ENCODE results near the gene TM4SF4.

Gene TM4SF4

DNA sequence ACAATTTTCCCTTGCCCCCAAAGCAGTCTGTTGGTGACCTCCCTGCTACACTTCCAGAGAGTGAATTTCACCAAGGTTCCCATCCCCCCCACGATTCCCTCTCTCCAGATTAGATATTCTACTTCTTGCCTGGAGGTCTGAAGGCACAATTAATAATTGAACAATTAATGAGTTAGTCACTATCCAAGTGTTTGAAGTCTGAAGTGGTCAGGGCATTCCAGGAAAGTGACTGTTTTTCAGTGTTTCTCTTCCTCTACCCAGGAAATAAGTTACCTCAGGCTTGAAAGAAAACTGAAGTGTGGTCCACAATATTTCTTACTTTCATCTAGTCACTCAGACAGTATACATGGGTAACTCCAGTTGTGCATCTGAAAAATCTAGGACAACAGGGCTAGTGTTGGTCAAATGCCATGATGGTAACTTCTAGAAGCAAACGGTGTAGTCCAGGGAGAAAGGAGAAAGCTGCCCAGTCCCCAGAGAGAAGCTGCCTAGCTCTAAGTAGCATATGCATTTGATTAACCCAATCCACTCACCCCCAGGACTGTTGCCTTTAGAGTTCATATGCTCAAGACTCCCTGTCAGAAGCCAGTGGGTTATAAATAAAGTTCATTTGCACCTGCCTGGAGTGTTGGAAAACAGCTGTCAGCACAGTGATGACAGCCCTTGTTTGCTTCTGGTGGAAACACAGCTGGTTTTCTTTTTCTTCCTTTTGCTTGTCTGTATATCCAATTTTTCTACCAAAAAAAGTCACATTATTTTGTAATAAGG is 2.3 kb upstream of the TM4SF4 start:
- DNase-seq, result no peak
- Histone ChIP-seq H3K4me3 (ENCODE audit: low read depth, low read length) (no peak overlapping the region), H3K27ac (no peak overlapping the region), H3K9me3 (ENCODE audit: severe bottlenecking) (no peaks in the 10 kb centered on the region), H3K27me3 (ENCODE audit: insufficient read depth, low read depth, severe bottlenecking) (no peaks in the 10 kb centered on the region), H3K36me3 (no peaks in the 10 kb centered on the region)
- TF ChIP-seq, protein P1, sequence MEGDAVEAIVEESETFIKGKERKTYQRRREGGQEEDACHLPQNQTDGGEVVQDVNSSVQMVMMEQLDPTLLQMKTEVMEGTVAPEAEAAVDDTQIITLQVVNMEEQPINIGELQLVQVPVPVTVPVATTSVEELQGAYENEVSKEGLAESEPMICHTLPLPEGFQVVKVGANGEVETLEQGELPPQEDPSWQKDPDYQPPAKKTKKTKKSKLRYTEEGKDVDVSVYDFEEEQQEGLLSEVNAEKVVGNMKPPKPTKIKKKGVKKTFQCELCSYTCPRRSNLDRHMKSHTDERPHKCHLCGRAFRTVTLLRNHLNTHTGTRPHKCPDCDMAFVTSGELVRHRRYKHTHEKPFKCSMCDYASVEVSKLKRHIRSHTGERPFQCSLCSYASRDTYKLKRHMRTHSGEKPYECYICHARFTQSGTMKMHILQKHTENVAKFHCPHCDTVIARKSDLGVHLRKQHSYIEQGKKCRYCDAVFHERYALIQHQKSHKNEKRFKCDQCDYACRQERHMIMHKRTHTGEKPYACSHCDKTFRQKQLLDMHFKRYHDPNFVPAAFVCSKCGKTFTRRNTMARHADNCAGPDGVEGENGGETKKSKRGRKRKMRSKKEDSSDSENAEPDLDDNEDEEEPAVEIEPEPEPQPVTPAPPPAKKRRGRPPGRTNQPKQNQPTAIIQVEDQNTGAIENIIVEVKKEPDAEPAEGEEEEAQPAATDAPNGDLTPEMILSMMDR (IDR thresholded peaks at IDR 0.05; ENCODE audit: low read depth, low read length), result no peak

DNA sequence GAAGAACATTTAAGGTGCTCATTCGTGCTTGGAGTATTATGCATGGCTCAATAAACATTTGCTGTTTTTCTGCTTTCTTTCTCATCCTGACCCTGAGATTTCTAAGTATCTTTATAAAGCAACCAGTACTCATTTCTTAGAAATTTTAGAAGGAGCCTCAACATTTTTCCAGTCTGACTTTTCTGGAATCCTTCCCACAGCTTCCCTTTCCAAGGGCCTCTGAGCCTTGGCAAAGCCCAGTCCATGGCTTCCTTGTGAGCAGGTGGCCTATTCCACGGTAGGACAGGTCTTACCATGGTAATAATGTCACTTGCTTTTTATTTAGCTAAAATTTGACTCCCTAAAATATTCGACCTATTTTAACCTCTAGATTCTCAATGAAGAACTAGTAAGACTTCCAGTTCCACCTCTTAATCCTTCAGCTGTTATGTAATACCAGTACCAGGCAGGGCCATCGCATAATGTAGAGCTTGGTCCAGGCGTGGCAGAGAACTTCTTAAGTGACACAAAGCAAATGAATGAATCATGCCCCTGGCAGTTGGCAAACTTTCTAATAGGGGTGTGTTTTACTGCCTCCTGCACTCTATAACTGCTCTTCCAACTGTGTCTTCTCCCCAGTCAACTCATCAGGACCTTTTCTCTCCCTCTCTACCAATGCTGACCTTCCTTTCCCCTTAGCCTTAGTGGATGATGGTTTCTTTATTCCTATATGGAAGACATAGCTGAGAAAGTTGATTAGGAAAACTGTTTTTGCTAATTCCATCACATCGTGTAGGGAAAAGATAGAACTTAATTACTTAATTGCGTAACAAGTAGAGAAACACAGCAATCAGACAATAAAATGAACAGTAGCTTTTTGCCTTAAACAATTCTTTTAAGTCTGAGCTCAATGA is 894 bp upstream of the TM4SF4 start:
- Histone ChIP-seq H3K27me3 (ENCODE audit: insufficient read depth, low read depth, severe bottlenecking) (no peaks in the 10 kb centered on the region), H3K4me3 (ENCODE audit: low read depth, low read length) (no peak overlapping the region), H3K36me3 (no peaks in the 10 kb centered on the region), H3K9me3 (ENCODE audit: severe bottlenecking) (no peaks in the 10 kb centered on the region), H3K27ac (no peak overlapping the region)
- DNase-seq, result no peak
- TF ChIP-seq, protein P1 (IDR thresholded peaks at IDR 0.05; ENCODE audit: low read depth, low read length), result no peak

DNA sequence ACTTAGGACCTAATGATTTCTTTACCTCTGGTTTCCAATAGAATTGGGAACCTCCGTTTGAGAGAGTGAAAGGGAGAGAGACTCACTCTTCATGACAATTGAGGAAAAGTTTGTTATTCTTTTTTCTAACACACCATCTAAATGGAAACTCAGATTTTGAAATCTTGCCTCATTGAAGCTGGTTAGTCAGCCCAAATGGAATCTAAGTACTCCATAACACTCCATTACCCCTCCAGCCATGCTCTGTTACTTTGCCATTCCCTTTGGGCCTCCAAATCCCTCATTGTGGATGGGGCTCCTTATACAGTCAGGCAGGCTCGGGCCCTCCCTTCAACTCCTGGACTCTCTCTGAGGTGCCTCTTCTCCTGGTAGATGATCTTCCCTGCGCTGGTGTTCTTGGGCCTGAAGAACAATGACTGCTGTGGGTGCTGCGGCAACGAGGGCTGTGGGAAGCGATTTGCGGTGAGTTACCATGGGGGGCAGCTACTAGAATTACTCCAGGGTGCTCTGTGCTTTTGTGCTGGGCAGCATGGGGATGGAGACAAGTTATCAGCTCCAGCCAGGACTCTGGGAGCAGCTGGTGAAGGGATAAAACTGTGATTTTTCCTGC is 1.1 kb downstream of the TM4SF4 start:
- H3K9me3 ChIP-seq (ENCODE audit: severe bottlenecking), result no peaks in the 10 kb centered on the region
- no peaks in the 10 kb centered on the region for H3K27me3 ChIP-seq (ENCODE audit: insufficient read depth, low read depth, severe bottlenecking)
- no peaks in the 10 kb centered on the region for H3K36me3 ChIP-seq
- TF ChIP-seq, protein P1 (IDR thresholded peaks at IDR 0.05; ENCODE audit: low read depth, low read length), result no peak
- no peak overlapping the region for H3K27ac ChIP-seq
- no peak overlapping the region for H3K4me3 ChIP-seq (ENCODE audit: low read depth, low read length)
- no peak for DNase-seq

DNA sequence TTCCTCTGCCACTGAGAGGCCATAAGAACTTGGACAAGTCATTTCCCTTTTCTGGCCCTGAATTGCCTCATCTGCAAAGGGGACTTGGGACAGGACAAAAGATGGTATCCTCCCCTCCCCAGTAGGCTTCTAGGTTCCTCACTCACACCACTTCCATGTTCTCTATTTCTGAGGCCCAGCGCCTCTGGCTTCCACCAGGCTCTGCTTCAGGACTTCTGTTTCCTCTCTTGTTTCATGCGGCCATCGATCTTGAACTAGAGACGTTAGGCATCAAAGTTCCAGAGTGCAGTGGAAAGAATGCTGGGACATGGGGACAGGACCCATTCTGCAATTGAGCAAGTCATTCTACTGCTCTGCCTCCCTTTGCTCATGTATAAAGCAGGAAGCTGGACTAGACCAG is 1.7 kb downstream of the TM4SF4 start:
- no peak overlapping the region for H3K27ac ChIP-seq

DNA sequence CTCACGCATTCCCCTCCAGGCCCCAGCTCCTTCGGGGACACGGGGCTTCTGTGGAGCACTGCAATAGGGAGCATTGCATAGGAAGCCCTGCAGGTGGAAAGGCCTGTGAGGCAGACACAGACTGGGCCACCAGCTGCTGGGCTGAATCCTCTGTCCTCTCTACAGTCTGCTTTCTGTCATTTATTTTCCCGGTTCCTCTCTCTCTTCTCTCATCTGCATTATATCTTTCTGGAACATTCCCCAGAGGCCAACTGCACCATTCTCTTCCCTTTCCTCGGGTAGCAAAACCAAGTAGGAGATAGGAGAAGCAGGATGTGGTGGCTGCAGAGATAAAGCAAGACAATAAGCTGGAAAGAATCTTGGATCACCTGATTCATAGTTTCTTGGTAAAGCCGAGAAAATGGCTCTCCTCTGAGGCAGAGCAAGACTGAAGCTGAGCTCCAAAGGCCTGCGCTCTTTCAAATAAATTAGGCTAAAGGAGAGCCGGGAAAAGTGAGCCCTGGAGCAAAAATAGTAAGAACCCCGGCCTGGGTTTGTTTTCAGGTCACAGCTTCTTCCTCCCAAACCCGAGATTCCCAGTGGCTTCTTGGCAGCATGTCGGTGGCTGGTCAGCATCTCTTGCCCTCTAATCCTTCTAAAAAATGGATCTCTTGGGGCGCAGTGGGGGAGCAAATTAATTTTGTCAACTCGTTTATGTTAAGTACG is 5.3 kb downstream of the TM4SF4 start:
- TF ChIP-seq, protein P1 (IDR thresholded peaks at IDR 0.05; ENCODE audit: low read depth, low read length), result no peak
- Histone ChIP-seq H3K9me3 (ENCODE audit: severe bottlenecking) (no peaks in the 10 kb centered on the region), H3K4me3 (ENCODE audit: low read depth, low read length) (no peak overlapping the region), H3K27me3 (ENCODE audit: insufficient read depth, low read depth, severe bottlenecking) (no peaks in the 10 kb centered on the region), H3K27ac (no peak overlapping the region), H3K36me3 (no peaks in the 10 kb centered on the region)
- no peak for DNase-seq

More for the DNA sequence above, 1.7 kb downstream of the TM4SF4 start:
- no peak overlapping the region for H3K4me3 ChIP-seq (ENCODE audit: low read depth, low read length)
- no peaks in the 10 kb centered on the region for H3K9me3 ChIP-seq (ENCODE audit: severe bottlenecking)
- DNase-seq, result no peak
- no peaks in the 10 kb centered on the region for H3K27me3 ChIP-seq (ENCODE audit: insufficient read depth, low read depth, severe bottlenecking)
- TF ChIP-seq, protein P1 (IDR thresholded peaks at IDR 0.05; ENCODE audit: low read depth, low read length), result no peak
- no peaks in the 10 kb centered on the region for H3K36me3 ChIP-seq
